WTC11 (cell line): Measurements from ENCODE around the gene PRB3. TPM values are rescaled to one million over a fixed set of nuclear protein-coding genes. Genes with fewer than 3 reads are reported as not detected.

Experiments
- ATAC-seq: fragments of 200-7000 bp; cut with Tn5 transposase; 2 replicates; pipeline ENCODE4 v1.10.0; 2021; ENCODE audit warnings: mild to moderate bottlenecking, moderate library complexity
- CTCF ChIA-PET: fragments of 300-600 bp; sonication (Branson Sonifier 250); formaldehyde crosslinking; loops from one replicate; lab custom pipeline; 2021; ENCODE audit warnings: antibody characterized with exemption; lab: Charles Lee
- POLR2A ChIA-PET: fragments of 350-600 bp; sonication (Branson Sonifier 250); formaldehyde crosslinking; loops from one replicate; lab custom pipeline; 2021; ENCODE audit warnings: antibody characterized with exemption; lab: Charles Lee
- DNase-seq: peaks from one replicate; pipeline ENCODE4 v3.0.0; 2021; ENCODE audit warnings: low spot score
- H3K27ac Mint-ChIP-seq: 2 replicates; pipeline ENCODE4 v1.8.0; 2021; ENCODE audit warnings: mixed read lengths
- H3K27me3 Mint-ChIP-seq: 2 replicates; pipeline ENCODE4 v1.8.0; 2021; ENCODE audit warnings: low read depth, mild to moderate bottlenecking, moderate library complexity, mixed read lengths
- H3K36me3 Mint-ChIP-seq: 2 replicates; pipeline ENCODE4 v1.8.0; 2021; ENCODE audit warnings: mixed read lengths
- H3K4me1 Mint-ChIP-seq: 2 replicates; pipeline ENCODE4 v1.8.0; 2022; ENCODE audit warnings: mixed read lengths
- H3K4me3 Mint-ChIP-seq: 2 replicates; pipeline ENCODE4 v1.8.0; 2021; ENCODE audit warnings: mild to moderate bottlenecking, moderate library complexity, mixed read lengths
- H3K9me3 Mint-ChIP-seq: 2 replicates; pipeline ENCODE4 v1.8.0; 2021; ENCODE audit warnings: mixed read lengths
- ATF2 ChIP-seq: sonication (generic); formaldehyde crosslinking; IDR thresholded peaks from 2 replicates; pipeline ENCODE4 v1.8.1; 2022; ENCODE audit warnings: low read depth, missing genetic modification reagents, borderline replicate concordance
- CBFB ChIP-seq: sonication (generic); formaldehyde crosslinking; IDR thresholded peaks from 2 replicates; pipeline ENCODE4 v1.8.1; 2022; ENCODE audit warnings: mild to moderate bottlenecking, low read depth, missing genetic modification reagents
- E2F4 ChIP-seq: sonication (generic); formaldehyde crosslinking; IDR thresholded peaks from 2 replicates; pipeline ENCODE4 v1.8.1; 2022; ENCODE audit warnings: low read depth, mild to moderate bottlenecking, moderate library complexity, missing genetic modification reagents, borderline replicate concordance
- FOXJ3 ChIP-seq: sonication (generic); formaldehyde crosslinking; IDR thresholded peaks from 2 replicates; pipeline ENCODE4 v1.9.0; 2021; ENCODE audit warnings: missing genetic modification reagents, mild to moderate bottlenecking, borderline replicate concordance
- IRF2 ChIP-seq: sonication (generic); formaldehyde crosslinking; IDR thresholded peaks from 2 replicates; pipeline ENCODE4 v1.8.0; 2022; ENCODE audit warnings: low read depth, missing genetic modification reagents, borderline replicate concordance
- MYBL2 ChIP-seq: sonication (generic); formaldehyde crosslinking; IDR thresholded peaks from 2 replicates; pipeline ENCODE4 v1.8.1; 2023; ENCODE audit warnings: mild to moderate bottlenecking, moderate library complexity, missing genetic modification reagents
- NR3C1 ChIP-seq: sonication (generic); formaldehyde crosslinking; conservative IDR thresholded peaks from 2 replicates; pipeline ENCODE4 v1.8.1; 2023; ENCODE audit warnings: low read depth, mild to moderate bottlenecking, missing genetic modification reagents
- RORB ChIP-seq: fragments of 250-450 bp; sonication (Bioruptor Pico); IDR thresholded peaks from 2 replicates; pipeline ENCODE4 v1.9.0; 2021; ENCODE audit warnings: mild to moderate bottlenecking
- SMAD3 ChIP-seq: sonication (generic); formaldehyde crosslinking; IDR thresholded peaks from 2 replicates; pipeline ENCODE4 v1.8.0; 2022; ENCODE audit warnings: missing genetic modification reagents, mild to moderate bottlenecking, borderline replicate concordance
- TEAD4 ChIP-seq: sonication (generic); formaldehyde crosslinking; IDR thresholded peaks from 2 replicates; pipeline ENCODE4 v1.8.0; 2022; ENCODE audit warnings: mild to moderate bottlenecking, missing genetic modification reagents
- USF1 ChIP-seq: sonication (generic); formaldehyde crosslinking; IDR thresholded peaks from 2 replicates; pipeline ENCODE4 v1.8.0; 2022; ENCODE audit warnings: mild to moderate bottlenecking, missing genetic modification reagents
- ZNF281 ChIP-seq: sonication (generic); formaldehyde crosslinking; IDR thresholded peaks from 2 replicates; pipeline ENCODE4 v1.8.0; 2023; ENCODE audit warnings: mild to moderate bottlenecking, missing genetic modification reagents
- ZNF532 ChIP-seq: fragments of 250-450 bp; sonication (Bioruptor Pico); IDR thresholded peaks from 2 replicates; pipeline ENCODE4 v1.9.0; 2021; ENCODE audit warnings: mild to moderate bottlenecking, borderline replicate concordance
- ZNF671 ChIP-seq: fragments of 250-450 bp; sonication (Bioruptor Pico); IDR thresholded peaks from 2 replicates; pipeline ENCODE4 v1.8.0; 2021; ENCODE audit warnings: mild to moderate bottlenecking
- ZSCAN18 ChIP-seq: fragments of 250-450 bp; sonication (Bioruptor Pico); IDR thresholded peaks from 2 replicates; pipeline ENCODE4 v2.1.2; 2022; ENCODE audit warnings: mild to moderate bottlenecking, moderate library complexity
- total RNA-seq: library from RNA; stranded (reverse); gene quantifications from 3 replicates; pipeline ENCODE4 v1.2.3, GENCODE V29; 2021

PRB3 gene
- total RNA-seq, 1 experiment from 2014 or later = 0.77 TPM

- ATAC-seq = no peak
- H3K27ac Mint-ChIP-seq = no peak within 1 kb of the TSS
- H3K27me3 Mint-ChIP-seq = no peaks in the 10 kb centered on the region; the same call in 1 of the 2 replicates
- ChIA-PET CTCF (no interaction called here), POLR2A (no interaction called here)
- H3K36me3 Mint-ChIP-seq = no peaks in the 10 kb centered on the region; the same call in 1 of the 2 replicates
- no peak within 1 kb of the TSS for H3K4me3 Mint-ChIP-seq
- TF ChIP-seq ZNF532 (CRISPR knock-in tag) (no peak), RORB (no peak), TEAD4 (CRISPR knock-in tag) (no peak), E2F4 (CRISPR knock-in tag) (no peak), ZSCAN18 (CRISPR knock-in tag) (no peak), MYBL2 (CRISPR knock-in tag) (no peak), ATF2 (CRISPR knock-in tag) (no peak), NR3C1 (CRISPR knock-in tag) (no peak), ZNF671 (CRISPR knock-in tag) (no peak), IRF2 (no peak), FOXJ3 (no peak), SMAD3 (no peak), ZNF281 (CRISPR knock-in tag) (no peak), USF1 (CRISPR knock-in tag) (no peak), CBFB (CRISPR knock-in tag) (no peak)
- no peak for DNase-seq
- peaks cover 2% of the 10 kb centered on the region for H3K4me1 Mint-ChIP-seq
- peaks cover 15% of the 10 kb centered on the region for H3K9me3 Mint-ChIP-seq
These were observed 40.8 kb upstream of the PRB3 start, which contains the start of gene PRB4 for GRCh38 chr12:11310336-11310735. Gene PRB4, minus strand, starts transcription at chr12:11310436. Its CDS starts 38 bp downstream, at chr12:11310398.
